NK-92 (cell line): ENCODE measurements around the gene CDH24.

Experiments
- DNase-seq: peaks from one replicate; lab custom pipeline; 2025; ENCODE audit not compliant: unreplicated experiment; lab: John Stamatoyannopoulos, UW

The CDH24 gene

DNA sequence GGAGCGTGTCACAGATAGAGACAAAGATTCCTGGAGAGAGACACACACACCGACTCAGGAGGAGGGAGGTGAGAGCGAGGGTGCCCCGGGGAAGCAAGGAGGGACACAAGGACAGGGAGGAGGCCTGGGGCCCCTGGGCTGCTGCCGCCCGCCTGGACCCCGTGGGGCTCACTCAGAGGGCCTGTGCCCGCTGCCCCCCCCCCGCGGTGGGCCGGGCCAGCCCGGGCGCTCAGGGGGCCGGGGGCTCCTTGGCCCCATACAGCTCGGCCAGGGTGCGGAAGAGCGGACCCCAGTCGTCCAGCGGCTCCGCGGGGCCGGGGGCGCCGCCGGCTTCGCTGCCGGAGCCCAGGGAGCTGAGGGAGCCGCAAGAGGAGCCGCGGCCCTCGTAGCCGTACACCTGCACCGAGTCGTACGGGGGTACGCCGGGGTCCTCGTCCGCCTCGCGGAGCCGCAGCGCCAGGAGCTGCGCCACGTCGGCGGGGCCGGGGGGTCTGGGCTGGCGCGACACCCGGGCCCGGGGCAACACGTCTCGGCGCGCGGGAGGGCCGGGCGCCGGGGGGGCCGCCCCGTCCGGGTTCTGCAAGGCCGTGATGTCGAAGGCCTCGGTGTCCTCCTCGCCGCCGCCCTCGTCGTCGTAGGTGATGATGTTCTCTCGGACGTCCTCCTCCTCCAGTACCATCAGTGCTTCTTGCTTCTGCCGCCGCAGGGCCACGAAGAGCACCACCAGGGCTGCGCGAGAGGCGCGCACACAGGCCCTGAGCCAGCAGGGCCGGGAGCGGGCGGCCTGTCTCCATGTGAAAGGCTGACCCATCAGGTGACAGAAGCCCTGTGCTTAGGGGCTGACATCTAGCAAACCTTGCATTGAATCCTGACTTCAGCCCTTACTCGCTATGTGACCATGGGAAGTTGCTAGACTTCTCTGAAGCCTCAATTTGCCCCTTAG lies 9.3 kb downstream of the CDH24 start:
- no peak for DNase-seq

DNA sequence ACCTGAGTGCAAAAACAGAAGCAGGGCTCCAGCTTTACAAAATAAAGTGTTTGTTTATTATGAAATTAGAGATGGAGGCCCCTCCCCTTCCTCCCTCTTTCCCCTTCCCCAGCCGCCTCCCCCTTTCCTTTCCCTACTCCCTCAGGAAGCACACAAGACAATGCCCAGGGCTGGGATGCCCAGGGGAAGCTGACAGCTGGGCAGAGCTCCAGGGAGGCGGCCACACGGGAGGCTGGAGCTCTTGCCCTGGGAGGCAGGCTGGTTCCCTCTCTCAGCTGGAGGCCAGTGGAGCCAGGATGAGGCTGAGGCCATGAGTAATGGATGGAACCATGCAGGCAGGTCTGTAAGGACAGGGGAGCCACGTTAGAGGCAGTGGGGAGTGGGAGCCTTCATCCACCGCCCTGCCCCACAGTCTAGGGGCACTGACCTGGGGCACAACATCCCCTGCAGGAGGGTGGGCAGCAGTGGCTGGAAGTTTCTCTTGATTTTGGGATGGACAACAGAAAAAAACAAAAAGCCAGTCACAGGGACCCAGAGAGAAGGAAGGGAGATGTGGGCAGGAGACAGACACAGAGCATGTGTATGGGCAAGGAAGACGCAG lies 10.2 kb downstream of the CDH24 start:
- DNase-seq: no peak

DNA sequence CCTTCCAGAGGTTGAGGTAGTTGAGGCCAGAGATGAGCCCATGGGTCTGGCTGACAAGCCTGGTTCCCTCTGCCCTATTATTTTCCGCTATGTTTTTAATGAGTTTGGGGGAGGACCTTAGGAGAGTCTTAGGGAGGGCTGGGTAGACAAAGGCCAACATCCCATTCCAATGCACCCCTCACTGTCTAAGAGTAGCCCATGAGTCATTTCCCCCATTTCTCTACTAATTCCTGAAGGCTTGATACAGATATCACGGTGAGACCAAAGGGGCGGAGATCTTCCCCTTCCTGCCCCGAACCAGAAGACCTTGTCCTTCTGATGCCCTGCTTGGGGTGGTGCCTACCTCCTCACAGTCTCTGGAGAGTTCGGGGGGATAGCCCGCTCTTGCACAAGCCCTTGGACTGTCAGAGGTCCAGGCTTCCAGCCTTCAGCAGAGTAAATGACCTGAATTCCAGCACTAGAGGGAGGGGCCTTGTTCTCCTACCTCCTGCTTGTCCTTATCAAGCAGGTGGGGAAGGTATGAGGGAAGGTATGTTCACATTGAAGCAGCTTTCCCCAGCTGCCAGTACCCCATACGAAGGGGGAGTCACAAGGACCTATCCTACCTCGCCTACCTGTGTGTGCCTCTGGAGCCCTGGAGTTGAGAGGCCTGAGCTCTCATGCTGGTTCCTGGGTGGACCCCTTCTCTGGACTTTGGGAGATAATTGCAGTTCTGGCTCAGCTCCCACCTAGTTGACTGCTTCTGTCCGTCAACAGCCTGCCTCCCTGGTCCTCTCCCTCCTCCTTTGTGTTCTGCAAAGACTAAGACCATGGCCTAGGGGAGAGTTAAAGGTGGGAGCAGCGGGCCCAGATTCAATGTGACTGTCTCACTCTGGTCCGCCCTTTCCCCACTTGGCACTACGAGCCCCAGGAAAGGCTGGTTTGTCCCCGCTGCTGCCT lies 11.6 kb downstream of the CDH24 start:
- DNase-seq: no peak

DNA sequence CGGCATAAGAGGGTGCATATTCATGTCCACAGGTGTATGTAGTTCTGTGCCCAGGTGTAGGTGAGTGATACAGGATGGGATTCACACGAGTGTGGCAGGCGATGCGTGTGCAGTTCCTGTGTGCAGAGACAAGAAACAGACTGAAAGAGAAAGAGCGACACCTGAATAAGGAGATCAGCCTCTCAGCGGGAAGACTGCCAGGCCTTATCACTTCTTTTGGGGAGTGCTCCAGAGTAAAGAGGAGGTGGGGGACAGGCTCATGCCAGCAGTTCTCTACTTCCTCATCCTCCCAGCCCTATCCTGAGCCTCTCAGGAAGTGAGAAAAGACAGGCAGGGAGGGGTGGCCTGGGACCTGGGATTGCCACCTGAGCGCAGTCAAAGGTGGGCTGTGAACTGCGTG lies 12.5 kb downstream of the CDH24 start:
- no peak for DNase-seq

DNA sequence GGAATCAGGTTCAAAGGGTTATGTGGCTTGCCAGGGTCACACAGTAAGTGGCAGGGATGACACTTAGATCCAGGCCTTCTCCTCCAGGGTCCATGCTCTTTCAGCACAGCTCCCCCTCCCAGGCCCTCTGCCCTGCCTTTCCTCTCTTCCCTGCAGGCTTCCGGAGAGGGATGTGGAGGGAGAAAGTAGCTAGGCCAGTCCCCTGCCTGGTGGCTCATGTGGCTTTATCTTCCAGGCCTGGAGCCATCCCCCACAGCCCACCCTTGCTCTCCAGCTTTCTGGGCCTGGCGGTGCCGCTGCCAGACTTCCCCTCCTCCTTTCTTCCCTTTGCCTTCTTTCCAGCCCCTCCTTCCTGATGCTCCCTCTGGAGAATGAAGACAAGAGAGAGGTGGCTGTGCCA lies 13.6 kb downstream of the CDH24 start:
- no peak for DNase-seq

DNA sequence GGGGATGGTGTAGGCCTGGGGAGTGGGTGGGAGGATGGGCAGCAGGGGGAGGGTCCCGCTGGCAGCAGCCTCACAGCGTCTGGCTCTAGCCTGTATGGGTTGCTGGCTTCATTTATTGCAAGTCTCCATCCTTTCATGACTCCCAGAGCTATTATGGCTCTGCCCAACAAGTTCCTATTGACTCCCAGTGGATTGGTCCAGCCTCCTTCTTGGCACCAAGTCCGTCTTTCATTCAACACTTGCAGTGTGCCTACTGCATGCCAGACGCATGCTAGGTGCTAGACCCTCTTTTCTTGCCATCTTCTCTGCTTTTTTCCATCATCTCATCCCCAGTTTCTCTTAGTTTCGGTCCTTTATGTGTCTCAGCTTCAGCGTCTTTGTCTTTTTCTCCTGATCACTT lies 14.2 kb downstream of the CDH24 start:
- no peak for DNase-seq

DNA sequence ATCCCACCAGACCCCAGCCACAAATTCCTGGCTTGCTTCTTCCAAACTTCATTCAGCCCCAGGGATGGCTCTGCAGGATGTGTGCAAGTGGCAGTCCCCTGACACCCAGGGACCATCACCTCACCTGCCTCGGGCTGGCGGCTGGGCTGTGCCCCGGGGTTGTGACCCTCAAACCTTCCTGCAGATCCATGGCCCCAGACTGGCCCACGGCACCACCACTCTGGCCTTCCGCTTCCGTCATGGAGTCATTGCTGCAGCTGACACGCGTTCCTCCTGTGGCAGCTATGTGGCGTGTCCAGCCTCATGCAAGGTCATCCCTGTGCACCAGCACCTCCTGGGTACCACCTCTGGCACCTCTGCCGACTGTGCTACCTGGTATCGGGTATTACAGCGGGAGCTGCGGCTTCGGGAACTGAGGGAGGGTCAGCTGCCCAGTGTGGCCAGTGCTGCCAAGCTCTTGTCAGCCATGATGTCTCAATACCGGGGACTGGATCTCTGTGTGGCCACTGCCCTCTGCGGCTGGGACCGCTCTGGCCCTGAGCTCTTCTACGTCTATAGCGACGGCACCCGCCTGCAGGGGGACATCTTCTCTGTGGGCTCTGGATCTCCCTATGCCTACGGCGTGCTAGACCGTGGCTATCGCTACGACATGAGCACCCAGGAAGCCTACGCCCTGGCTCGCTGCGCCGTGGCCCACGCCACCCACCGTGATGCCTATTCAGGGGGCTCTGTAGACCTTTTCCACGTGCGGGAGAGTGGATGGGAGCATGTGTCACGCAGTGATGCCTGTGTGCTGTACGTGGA lies 15.0 kb downstream of the CDH24 start, which contains the start of gene PSMB11:
Gene PSMB11 (plus strand): TSS at position 51 of the 804 bp plus-strand sequence. CDS start 14 bp downstream, at position 65.
- no peak for DNase-seq

DNA sequence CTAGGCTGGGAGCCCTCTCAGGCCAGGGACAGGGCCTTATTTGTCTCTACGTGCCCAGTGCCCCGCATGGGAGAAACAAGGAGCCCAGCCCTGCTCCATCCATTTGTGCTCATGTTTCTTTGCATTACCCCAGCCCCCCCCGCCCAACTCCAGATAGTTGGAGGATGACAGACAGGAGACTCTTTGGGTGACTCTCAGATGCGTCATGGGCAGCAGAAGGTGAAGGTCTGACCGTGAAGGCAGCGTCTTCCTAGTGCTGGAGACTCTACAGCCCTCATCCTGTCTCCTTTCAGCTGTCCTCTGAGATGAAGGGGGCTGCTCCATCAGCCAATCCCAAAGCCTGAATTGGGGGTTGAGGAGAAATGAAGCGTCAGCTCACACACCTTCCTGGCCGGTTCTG lies 15.6 kb downstream of the CDH24 start:
- no peak for DNase-seq

DNA sequence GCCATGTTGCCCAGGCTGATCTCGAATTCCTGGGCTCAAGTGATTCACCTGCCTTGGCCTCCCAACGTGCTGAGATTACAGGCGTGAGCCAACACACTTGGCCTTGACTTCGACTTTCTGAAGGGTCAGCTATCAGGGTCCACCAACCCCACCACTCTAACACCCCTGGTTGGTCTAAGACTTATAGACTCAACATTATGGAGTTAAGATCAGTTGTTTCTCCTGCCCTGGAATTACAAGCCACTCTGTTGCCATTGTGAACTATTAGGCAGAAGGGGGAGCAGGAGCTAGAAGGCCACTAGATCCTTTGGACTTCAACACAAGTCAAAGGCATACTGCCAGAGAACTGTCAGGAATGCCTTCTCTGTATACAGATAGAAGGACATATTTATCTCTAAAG lies 17.2 kb downstream of the CDH24 start:
- DNase-seq: no peak

DNA sequence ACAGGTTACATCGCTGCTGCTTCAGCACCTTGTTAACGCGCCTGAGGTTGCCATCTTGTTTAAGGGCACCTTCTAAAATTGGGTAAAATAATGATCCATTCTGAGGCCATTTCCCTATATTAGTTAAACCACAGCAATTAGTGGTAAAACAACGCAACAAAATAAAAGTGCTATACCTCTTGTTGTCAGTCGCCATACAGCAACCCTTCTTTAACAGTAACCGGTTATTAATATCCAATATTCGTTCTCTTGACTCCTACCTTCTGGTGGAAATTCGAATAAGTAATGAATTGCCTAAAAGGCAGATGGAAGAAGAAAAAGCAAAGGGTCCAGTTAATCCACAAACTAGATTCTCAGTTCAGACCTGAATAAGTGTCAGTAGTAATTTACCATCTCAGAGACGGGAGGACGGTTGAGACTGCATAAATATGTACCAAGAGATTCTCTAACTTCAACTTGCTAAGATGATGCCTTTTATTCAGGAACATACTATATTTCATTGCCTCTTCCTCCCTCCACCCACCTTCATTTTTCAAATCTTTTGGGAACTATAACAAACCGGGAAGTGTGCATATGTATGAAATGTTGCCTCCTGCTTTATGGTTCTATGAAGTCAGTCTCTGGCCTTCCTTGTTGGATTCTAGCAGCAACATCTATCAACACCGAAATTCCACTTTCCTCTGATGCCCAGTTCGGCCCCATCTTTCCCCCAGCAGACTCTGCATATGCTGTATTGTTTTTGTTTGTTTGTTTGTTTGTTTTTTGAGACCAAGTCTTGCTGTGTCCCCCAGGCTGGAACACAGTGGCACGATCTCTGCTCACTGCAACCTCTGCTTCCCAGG lies 21.8 kb downstream of the CDH24 start:
- DNase-seq: no peak

DNA sequence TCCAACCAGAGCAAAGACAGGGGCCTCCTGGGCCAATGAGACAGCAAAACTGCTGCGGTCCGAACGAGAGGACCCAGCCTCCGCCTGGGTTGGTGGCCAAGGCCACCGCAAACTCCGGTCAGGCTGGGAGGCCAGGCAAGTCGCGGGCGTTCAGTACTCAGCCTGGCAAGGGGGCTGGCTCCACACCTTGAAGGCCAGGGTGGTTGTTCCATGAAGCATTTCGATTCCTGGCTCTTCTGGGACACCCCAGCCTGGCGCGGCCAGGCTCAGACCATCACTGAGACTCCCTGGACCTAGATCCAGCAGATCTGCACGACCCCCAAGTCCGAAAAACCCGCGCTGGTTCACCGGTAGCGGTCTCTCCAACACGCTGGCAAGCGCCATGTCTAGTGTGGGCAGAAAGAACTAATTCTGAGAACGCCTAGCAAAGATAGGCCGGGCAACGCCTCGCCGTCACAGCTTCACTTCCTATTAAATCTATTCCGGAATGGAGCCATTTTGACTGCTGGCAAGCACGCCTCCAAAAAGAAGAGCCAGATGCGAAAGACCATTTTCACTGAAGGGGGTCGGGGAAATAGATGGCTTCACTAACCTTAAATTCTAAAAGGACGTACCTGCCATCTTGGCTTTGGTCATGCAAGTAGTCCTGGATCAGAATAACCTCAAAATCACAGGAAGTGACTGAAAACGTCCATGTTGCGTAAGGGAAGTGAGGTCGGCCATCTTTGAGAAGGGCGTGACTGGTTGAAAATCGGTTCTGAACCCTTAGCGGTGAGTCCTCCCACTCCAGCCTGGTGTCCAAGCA lies 22.6 kb downstream of the CDH24 start, which contains the start of gene PSMB5:
Gene PSMB5 (minus strand): TSS at position 403 of the 805 bp plus-strand sequence. CDS start 19 bp downstream, at position 384.
- DNase-seq: no peak

DNA sequence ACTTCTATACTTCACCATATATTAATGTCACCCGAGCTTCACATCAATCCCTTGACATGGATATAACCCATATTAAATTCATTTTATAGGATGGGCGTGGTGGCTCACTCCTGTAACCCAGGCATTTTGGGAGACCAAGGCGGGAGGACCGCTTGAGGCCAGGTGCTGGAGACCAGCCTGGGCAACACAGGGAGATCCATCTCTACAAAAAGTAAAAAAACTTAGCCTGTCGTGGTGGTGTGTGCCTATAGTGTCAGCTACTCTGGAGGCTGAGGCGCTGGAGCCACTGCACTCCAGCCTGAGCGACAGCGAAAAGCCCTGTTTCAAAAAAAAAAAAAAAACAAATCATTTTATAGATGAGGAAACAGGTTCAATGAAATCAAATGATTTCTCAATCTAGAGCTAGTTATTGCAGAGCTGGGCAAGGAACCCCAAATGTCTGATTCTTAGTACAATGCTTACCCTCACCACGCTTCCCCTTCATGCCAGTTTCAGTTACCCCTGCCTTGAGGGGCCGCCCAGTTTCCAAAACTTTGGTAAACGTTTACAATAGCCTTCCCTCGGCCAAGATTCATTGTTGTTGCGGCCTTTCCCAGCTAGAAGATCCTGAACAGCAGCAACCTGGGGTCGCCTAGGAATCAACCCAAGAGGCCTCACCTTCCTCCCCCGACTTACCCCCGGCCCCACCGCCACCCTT lies 23.4 kb downstream of the CDH24 start:
- no peak for DNase-seq

DNA sequence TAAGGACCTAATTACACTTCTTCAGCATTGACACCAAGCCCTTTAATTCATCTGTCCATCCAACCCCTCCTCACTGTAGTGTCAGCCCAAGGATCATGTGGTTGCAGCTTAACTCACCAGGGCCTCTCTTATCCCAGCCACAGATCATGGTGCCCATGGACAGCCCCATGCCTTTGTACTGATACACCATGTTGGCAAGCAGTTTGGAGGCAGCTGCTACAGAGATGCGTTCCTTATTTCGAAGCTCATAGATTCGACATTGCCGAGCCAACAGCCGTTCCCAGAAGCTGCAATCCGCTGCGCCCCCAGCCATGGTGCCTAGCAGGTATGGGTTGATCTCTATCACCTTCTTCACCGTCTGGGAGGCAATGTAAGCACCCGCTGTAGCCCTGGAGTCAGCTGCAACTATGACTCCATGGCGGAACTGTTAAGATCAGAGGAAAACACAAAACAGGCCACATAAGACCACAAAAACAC lies 24.0 kb downstream of the CDH24 start:
- no peak for DNase-seq

DNA sequence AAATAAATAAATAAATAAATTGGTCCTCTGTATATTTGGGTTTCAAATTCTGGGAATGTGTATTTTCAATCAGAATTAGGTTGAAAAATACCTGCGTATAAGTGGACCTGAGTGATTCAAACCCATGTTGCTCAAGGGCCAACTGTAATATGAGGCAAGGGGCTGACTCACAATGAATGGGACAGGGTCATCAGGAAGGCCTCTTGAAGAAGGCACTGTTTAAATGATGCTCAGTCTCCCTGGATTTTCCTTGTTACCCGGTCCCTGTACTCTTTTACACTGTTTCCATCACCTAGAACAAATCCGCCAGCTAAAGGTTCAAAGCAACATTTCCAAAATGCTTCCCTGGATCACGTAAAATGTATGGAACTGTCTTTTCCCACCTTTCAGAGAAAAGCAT lies 26.4 kb downstream of the CDH24 start:
- DNase-seq: no peak

DNA sequence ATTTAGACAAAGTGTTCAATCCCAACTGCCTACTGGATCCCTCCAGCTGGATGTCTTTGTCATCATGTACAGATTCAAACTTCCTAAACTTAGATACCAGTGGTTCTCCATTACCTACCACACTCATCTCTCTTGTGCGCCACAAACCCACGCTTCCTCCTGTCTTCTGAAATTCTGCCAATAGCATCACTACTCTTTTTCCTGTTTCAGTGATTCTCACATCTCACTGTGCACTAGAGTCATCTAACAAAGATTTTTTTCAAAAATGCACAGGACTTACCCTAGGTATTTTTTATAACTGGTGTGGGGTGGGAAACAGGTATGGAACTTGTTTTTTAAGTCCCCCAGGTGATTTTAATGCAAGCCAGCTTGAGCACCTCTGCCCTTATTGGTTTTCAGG lies 28.5 kb downstream of the CDH24 start:
- no peak for DNase-seq

DNA sequence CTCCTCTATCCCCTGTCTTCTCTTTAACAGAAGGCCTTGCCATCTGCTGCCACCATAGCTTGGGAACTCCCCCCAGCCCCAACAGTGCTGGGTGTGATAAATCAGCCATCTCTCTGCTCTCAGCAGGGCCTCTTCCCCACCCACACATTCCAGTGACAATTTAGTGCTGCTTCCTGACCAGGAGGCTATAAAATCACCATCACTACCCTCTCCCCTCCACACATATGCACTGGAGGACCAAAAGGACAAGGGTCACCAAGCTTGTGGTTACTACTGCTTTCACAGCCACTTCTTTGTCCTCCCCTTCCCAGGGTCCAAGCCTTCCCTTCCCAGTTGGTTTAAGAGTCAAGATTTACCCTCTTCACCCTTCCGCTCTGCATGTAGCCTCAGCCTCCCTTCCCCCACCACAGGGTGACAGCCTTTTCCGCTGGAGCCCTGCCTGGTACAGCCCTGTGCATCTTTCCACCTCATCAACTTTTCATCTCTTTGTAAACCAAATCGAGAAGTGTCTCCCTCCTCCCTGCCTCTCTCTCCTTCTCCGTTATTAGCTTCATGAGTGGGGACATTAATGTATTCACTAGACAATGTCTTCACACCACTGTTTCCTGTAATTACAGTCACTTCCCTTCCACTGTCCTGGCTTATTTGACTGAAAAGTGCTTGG lies 32.0 kb downstream of the CDH24 start:
- DNase-seq: no peak

DNA sequence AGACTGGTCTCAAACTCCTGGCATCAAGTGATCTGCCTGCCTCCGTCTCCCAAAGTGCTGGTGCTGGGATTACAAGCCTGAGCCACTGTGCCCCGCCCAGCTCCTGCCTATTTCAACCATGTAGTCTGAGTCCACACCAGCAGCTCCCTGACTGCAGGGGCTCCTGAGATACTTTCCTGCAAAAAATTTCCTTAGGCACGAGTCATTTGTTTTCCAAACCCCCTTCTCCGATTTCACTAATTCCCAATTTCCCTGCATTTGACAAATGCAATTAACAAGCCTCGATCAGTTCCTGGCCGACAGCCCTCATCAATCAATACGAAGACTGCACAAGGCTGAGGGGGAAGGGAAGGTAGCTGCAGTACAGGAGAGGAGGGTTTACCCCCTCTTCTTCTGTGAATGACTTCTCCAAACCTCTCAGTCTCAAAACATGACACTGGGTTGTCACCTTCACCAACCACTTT lies 32.7 kb downstream of the CDH24 start:
- DNase-seq: no peak
